Activated CD8-positive, alpha-beta memory T cell treated with anti-CD3 and anti-CD28 coated beads, Interleukin-2, amount 10 ng/mL, durations not matched to agents 7 days and 5 days (primary cell): ENCODE results near the gene LEFTY2. TPM values are rescaled to one million over a fixed set of nuclear protein-coding genes. Genes with fewer than 3 reads are reported as not detected.
"Not testable (repeated sequence)": the region's sequence is repeated elsewhere in the genome, so short reads cannot be mapped to it uniquely, and the experiment has no call there.

Experiments
- ATAC-seq: fragments of 150-1000 bp; cut with Tn5 transposase; one replicate; pipeline ENCODE4 v1.10.0; 2021; ENCODE audit warnings: moderate library complexity
- CTCF ChIA-PET: fragments of 350-600 bp; sonication (Branson Sonifier 250); formaldehyde crosslinking; loops from one replicate; lab custom pipeline; 2021; ENCODE audit warnings: antibody characterized with exemption; lab: Charles Lee
- DNase-seq: peaks from one replicate; pipeline ENCODE4 v3.0.0-alpha.2; 2020
- H3K27ac Mint-ChIP-seq: one replicate; pipeline ENCODE4 v1.8.0; 2021; ENCODE audit warnings: mild to moderate bottlenecking, mixed read lengths
- H3K27me3 Mint-ChIP-seq: one replicate; pipeline ENCODE4 v1.8.0; 2021; ENCODE audit warnings: mixed read lengths
- H3K36me3 Mint-ChIP-seq: one replicate; pipeline ENCODE4 v1.8.0; 2021; ENCODE audit warnings: mild to moderate bottlenecking, mixed read lengths
- H3K4me1 Mint-ChIP-seq: one replicate; pipeline ENCODE4 v1.8.0; 2021; ENCODE audit warnings: mixed read lengths
- H3K4me3 Mint-ChIP-seq: one replicate; pipeline ENCODE4 v1.8.0; 2021; ENCODE audit warnings: mild to moderate bottlenecking, moderate library complexity, mixed read lengths
- H3K9me3 Mint-ChIP-seq: one replicate; pipeline ENCODE4 v1.8.0; 2022; ENCODE audit warnings: low read depth, mixed read lengths
- total RNA-seq, 2 experiments: library from RNA; stranded (reverse); gene quantifications; one replicate each; pipeline ENCODE4 v1.2.3, GENCODE V29; 2021

The LEFTY2 gene
- total RNA-seq = not detected

DNA sequence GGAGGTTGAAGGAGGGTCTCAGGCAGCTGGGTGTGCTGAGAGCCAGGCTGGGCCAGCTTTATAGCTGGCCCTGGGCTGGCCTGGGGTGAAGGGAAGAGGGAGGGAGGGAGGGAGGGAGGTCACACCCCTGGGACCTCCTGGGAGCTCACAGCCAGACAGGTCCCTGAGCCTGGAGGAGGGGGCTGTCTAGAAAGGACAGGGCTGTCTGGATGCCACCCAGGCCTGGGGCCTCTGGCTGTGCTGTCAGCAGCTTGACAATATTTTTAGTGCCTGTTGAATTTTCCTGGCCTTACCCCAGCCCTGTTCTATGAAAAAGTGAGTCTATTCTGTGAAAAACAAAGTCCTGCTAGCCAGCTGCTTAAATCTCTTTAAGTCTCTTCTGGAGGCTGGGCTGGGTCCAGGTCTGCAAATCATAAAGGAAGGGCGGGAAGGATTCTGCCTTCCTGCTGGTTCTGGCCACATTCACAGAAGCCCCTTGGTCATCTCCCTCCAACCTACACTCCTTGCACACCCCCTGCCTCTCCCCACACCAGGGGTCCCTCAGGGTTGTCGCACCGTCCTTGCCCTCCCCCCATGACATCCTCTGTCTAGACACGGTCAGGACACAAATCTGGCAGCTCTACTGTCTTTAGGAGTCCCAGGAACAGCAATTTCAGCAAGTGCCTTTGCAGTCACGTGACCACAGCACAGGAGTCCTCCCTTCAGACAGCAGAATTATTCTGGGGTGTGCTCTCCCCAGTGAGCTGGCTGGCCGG lies at the start of gene LEFTY2:
TSS of gene LEFTY2 (minus strand) at position 34 of the 755 bp plus-strand sequence. CDS start 80 bp downstream, outside the sequence.
- Mint-ChIP-seq H3K4me3 (no peak within 1 kb of the TSS), H3K27ac (no peak within 1 kb of the TSS), H3K4me1 (peaks cover 10% of the 10 kb centered on the region), H3K27me3 (no peaks in the 10 kb centered on the region), H3K9me3 (no peaks in the 10 kb centered on the region), H3K36me3 (no peaks in the 10 kb centered on the region)
- CTCF ChIA-PET = interaction anchor here (0.7 to 1.6 kb wide), 3 partner anchors 10 to 467 kb away, joined by 3 to 4 read pairs (median 3); no protein-coding TSS in a partner anchor
- ATAC-seq (no peak), DNase-seq (no peak)

DNA sequence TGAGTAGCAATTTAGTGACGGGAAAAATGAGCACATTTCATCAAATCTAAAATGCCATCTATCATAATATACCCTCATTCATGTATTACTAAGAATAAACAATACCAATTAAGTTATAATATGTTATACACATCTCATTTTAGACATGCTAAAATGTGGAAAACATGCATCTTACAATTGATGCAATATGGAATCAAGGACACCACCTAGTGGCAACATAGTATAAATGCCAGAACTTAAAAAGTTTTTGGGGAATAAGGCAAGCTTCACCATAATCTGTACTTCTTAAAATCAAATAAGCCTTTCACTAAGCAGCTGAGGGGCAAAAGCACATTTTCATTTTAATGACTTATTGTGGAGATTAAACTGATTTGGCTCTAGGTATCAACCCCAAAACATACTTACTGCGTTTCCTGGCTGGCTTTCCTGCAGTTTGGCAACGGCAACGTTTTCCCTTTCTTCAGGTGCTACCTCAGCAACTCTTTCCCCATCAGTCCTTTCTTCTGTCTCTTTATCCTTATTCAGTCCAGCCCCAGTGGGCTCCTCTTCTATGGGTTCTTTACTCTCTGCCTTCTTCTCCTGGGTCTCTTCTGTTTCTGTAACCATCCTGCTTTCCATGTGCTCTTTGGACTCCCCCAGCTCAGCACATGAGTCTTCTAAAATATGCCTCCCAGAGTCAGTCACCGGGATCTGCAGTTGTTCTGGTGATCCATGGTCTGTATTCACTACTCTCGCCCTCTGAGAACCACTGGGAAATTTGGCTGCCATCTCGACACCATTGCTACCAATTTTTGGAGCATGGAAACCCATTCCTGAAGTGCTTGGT lies 46.7 kb upstream of the LEFTY2 start:
- no peaks in the 10 kb centered on the region for H3K9me3 Mint-ChIP-seq
- no peak overlapping the region for H3K4me3 Mint-ChIP-seq
- peaks cover 59% of the 10 kb centered on the region for H3K36me3 Mint-ChIP-seq
- no peaks in the 10 kb centered on the region for H3K27me3 Mint-ChIP-seq
- no peak overlapping the region for H3K27ac Mint-ChIP-seq
- peaks cover 32% of the 10 kb centered on the region for H3K4me1 Mint-ChIP-seq
- CTCF ChIA-PET = interaction anchor here (0.6 to 3.7 kb wide), 29 partner anchors 8 to 519 kb away, joined by 3 to 27 read pairs (median 4); partner anchors contain the start of genes PYCR2, SDE2, SRP9 and TMEM63A
- DNase-seq (no peak), ATAC-seq (no peak)

- CTCF ChIA-PET = interaction anchor here (1.1 to 2.1 kb wide), 5 partner anchors 9 to 507 kb away, joined by 3 to 8 read pairs (median 5); partner anchors contain the start of gene SRP9
- Mint-ChIP-seq H3K4me3 (no peak overlapping the region), H3K36me3 (peaks cover 48% of the 10 kb centered on the region), H3K27me3 (no peaks in the 10 kb centered on the region), H3K4me1 (peaks cover 21% of the 10 kb centered on the region), H3K27ac (no peak overlapping the region), H3K9me3 (peaks cover 3% of the 10 kb centered on the region)
- ATAC-seq (no peak), DNase-seq (no peak)
Measured at GRCh38 chr1:225981714-225982113, 40.7 kb upstream of the LEFTY2 start.

- CTCF ChIA-PET = interaction anchor here (0.9 to 2.1 kb wide), 4 partner anchors 10 to 505 kb away, joined by 3 to 8 read pairs (median 6); no protein-coding TSS in a partner anchor
- peaks cover 3% of the 10 kb centered on the region for H3K9me3 Mint-ChIP-seq
- peaks cover 21% of the 10 kb centered on the region for H3K4me1 Mint-ChIP-seq
- no peak for DNase-seq
- no peak overlapping the region for H3K27ac Mint-ChIP-seq
- no peaks in the 10 kb centered on the region for H3K27me3 Mint-ChIP-seq
- ATAC-seq = no peak
- no peak overlapping the region for H3K4me3 Mint-ChIP-seq
- peaks cover 41% of the 10 kb centered on the region for H3K36me3 Mint-ChIP-seq
Measured at GRCh38 chr1:225980005-225980836, 39.2 kb upstream of the LEFTY2 start.

- ATAC-seq = no peak
- Mint-ChIP-seq H3K9me3 (peaks cover 3% of the 10 kb centered on the region), H3K4me3 (no peak overlapping the region), H3K27ac (no peak overlapping the region), H3K27me3 (no peaks in the 10 kb centered on the region), H3K4me1 (peaks cover 21% of the 10 kb centered on the region), H3K36me3 (peaks cover 36% of the 10 kb centered on the region)
- CTCF ChIA-PET = interaction anchor here (0.9 to 1.5 kb wide), 4 partner anchors 8 to 503 kb away, joined by 3 to 5 read pairs (median 4); partner anchors contain the start of gene H3-3A
- DNase-seq = no peak
Measured at GRCh38 chr1:225979421-225979820, 38.4 kb upstream of the LEFTY2 start.

GRCh38 chr1:225977937-225978748 lies 37.1 kb upstream of the LEFTY2 start:
- Mint-ChIP-seq H3K27me3 (no peaks in the 10 kb centered on the region), H3K9me3 (peaks cover 3% of the 10 kb centered on the region), H3K27ac (no peak overlapping the region), H3K36me3 (peaks cover 30% of the 10 kb centered on the region), H3K4me3 (no peak overlapping the region), H3K4me1 (peaks cover 21% of the 10 kb centered on the region)
- DNase-seq (peak; percentile 37), ATAC-seq (no peak)
- CTCF ChIA-PET = interaction anchor here (0.9 to 3.4 kb wide), 9 partner anchors 9 to 504 kb away, joined by 3 to 27 read pairs (median 4); partner anchors contain the start of gene H3-3A

- Mint-ChIP-seq H3K36me3 (peaks cover 11% of the 10 kb centered on the region), H3K4me1 (peaks cover 18% of the 10 kb centered on the region)
- H3K9me3 Mint-ChIP-seq, H3K4me3 Mint-ChIP-seq, H3K27me3 Mint-ChIP-seq, DNase-seq, H3K27ac Mint-ChIP-seq, ATAC-seq: not testable (repeated sequence)
- CTCF ChIA-PET = interaction anchor here (0.8 to 5.7 kb wide), 18 partner anchors 9 to 507 kb away, joined by 3 to 49 read pairs (median 3); no protein-coding TSS in a partner anchor
Measured at GRCh38 chr1:225975146-225975545, 34.1 kb upstream of the LEFTY2 start.

GRCh38 chr1:225974454-225974853 lies 33.4 kb upstream of the LEFTY2 start:
- DNase-seq (no peak), ATAC-seq (no peak)
- Mint-ChIP-seq H3K4me3 (no peak overlapping the region), H3K36me3 (peaks cover 5% of the 10 kb centered on the region), H3K27ac (no peak overlapping the region), H3K4me1 (peaks cover 18% of the 10 kb centered on the region), H3K9me3 (no peaks in the 10 kb centered on the region), H3K27me3 (no peaks in the 10 kb centered on the region)
- CTCF ChIA-PET = interaction anchor here (0.8 to 5.7 kb wide), 11 partner anchors 10 to 506 kb away, joined by 3 to 49 read pairs (median 4); no protein-coding TSS in a partner anchor

DNA sequence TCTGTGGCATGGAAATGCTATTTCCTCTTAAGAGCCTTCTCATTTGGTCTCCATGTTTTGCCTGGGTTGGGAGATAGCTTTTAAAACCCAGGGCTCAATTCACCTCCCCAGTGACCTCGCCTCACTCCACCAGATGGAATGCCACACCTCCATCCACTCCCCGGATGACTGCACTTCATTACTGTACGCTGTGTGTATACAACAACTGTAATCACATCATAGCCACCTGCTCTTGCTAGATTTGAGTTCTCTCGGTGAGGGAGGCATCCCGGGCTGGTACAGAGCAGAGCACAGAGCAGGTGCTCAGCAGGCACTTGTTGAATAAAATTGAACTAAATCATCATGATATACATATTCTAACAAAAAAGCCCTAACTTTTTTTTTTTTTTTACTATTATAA lies 32.1 kb upstream of the LEFTY2 start:
- ATAC-seq (no peak), DNase-seq (no peak)
- H3K4me3 Mint-ChIP-seq = no peak overlapping the region
- peaks cover 3% of the 10 kb centered on the region for H3K36me3 Mint-ChIP-seq
- CTCF ChIA-PET = interaction anchor here (0.9 to 5.7 kb wide), 3 partner anchors 12 to 498 kb away, joined by 3 to 49 read pairs (median 3); partner anchors contain the start of gene PYCR2
- no peaks in the 10 kb centered on the region for H3K27me3 Mint-ChIP-seq
- H3K27ac Mint-ChIP-seq = no peak overlapping the region
- H3K9me3 Mint-ChIP-seq = no peaks in the 10 kb centered on the region
- H3K4me1 Mint-ChIP-seq = peaks cover 12% of the 10 kb centered on the region

GRCh38 chr1:225972344-225973152 lies 31.5 kb upstream of the LEFTY2 start:
- no peak for ATAC-seq
- DNase-seq = no peak
- Mint-ChIP-seq H3K9me3 (no peaks in the 10 kb centered on the region), H3K4me3 (no peak overlapping the region), H3K27ac (no peak overlapping the region), H3K27me3 (no peaks in the 10 kb centered on the region), H3K36me3 (peaks cover 3% of the 10 kb centered on the region), H3K4me1 (peaks cover 7% of the 10 kb centered on the region)
- CTCF ChIA-PET = interaction anchor here (0.8 to 5.7 kb wide), 4 partner anchors 10 to 497 kb away, joined by 3 to 49 read pairs (median 4); partner anchors contain the start of gene PYCR2

DNA sequence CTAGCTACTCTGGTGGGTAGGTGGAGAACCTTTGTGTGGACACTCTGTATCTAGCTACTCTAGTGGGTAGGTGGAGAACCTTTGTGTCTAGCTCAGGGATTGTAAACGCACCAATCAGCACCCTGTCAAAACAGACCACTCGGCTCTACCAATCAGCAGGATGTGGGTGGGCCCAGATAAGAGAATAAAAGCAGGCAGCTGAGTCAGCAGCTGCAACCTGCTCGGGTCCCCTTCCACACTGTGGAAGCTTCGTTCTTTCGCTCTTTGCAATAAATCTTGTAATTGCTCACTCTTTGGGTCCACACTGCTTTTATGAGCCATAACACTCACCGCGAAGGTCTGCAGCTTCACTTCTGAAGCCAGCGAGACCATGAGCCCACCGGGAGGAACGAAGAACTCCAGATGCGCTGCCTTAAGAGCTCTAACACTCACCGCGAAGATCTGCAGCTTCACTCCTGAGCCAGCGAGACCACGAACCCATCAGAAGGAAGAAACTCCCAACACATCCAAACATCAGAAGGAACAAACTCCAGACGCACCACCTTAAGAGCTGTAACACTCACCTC lies 29.7 kb upstream of the LEFTY2 start:
- not testable (repeated sequence) for ATAC-seq, H3K9me3 Mint-ChIP-seq, H3K4me1 Mint-ChIP-seq, H3K27ac Mint-ChIP-seq, DNase-seq, H3K36me3 Mint-ChIP-seq, H3K4me3 Mint-ChIP-seq, H3K27me3 Mint-ChIP-seq
- CTCF ChIA-PET = interaction anchor here (1.0 to 1.2 kb wide), 2 partner anchors 8 to 26 kb away, joined by 3 to 5 read pairs; no protein-coding TSS in a partner anchor
